Measurements from ENCODE around the gene C1QL1. TPM values are rescaled to one million over a fixed set of nuclear protein-coding genes. Genes with fewer than 3 reads are reported as not detected.

C1QL1 gene
- total RNA-seq, 1 experiment from 2014 or later = 8.6 TPM

- POLR2A ChIA-PET (ENCODE audit: low non-redundant PET) = no interaction called here
These were observed 11.4 kb upstream of the C1QL1 start for GRCh38 chr17:44979426-44979995.

GRCh38 chr17:44978807-44979206 is 10.7 kb upstream of the C1QL1 start:
- intact Hi-C loops (cut with micrococcal nuclease; ENCODE audit: unreplicated experiment) = no loop called here
- ChIA-PET POLR2A (ENCODE audit: low non-redundant PET) (no interaction called here), CTCF (no interaction called here)
- no peaks in the 10 kb centered on the region for H3K4me1 ChIP-seq (ENCODE audit: insufficient read depth, low read length, poor library complexity, severe bottlenecking)
- no peak overlapping the region for H3K27ac ChIP-seq (ENCODE audit: low read depth, low read length, poor library complexity, severe bottlenecking)
- H3K27me3 ChIP-seq (replicated peaks; ENCODE audit: insufficient read depth, low read depth, low read length, poor library complexity) = no peaks in the 10 kb centered on the region
- no peaks in the 10 kb centered on the region for H3K36me3 ChIP-seq (ENCODE audit: insufficient read depth, low read length, poor library complexity, severe bottlenecking)
- BruUV-seq (replicated peaks) = no TSS peak
- no peak for DNase-seq (ENCODE audit: low spot score)
- H3K9me3 ChIP-seq (ENCODE audit: low read depth, low read length, poor library complexity, severe bottlenecking) = no peaks in the 10 kb centered on the region
- no peak overlapping the region for H3K4me3 ChIP-seq (ENCODE audit: low read depth, low read length, poor library complexity, severe bottlenecking)
- TF ChIP-seq CTCF (conservative IDR thresholded peaks at IDR 0.05; ENCODE audit: low read depth, low read length) = no peak
- no peak for TF ChIP-seq EZH2 (IDR thresholded peaks at IDR 0.05; ENCODE audit: borderline replicate concordance, low read depth, low read length, poor library complexity, severe bottlenecking)

More at GRCh38 chr17:44979426-44979995, 11.4 kb upstream of the C1QL1 start:
- TF ChIP-seq CTCF (conservative IDR thresholded peaks at IDR 0.05; ENCODE audit: low read depth, low read length) (no peak), EZH2 (IDR thresholded peaks at IDR 0.05; ENCODE audit: borderline replicate concordance, low read depth, low read length, poor library complexity, severe bottlenecking) (no peak)
- intact Hi-C loops (cut with micrococcal nuclease; ENCODE audit: unreplicated experiment) = no loop called here
- Histone ChIP-seq H3K27ac (ENCODE audit: low read depth, low read length, poor library complexity, severe bottlenecking) (no peak overlapping the region), H3K27me3 (replicated peaks; ENCODE audit: insufficient read depth, low read depth, low read length, poor library complexity) (no peaks in the 10 kb centered on the region), H3K4me3 (ENCODE audit: low read depth, low read length, poor library complexity, severe bottlenecking) (no peak overlapping the region), H3K9me3 (ENCODE audit: low read depth, low read length, poor library complexity, severe bottlenecking) (no peaks in the 10 kb centered on the region), H3K4me1 (ENCODE audit: insufficient read depth, low read length, poor library complexity, severe bottlenecking) (no peaks in the 10 kb centered on the region), H3K36me3 (ENCODE audit: insufficient read depth, low read length, poor library complexity, severe bottlenecking) (no peaks in the 10 kb centered on the region)
- CTCF ChIA-PET = no interaction called here
- DNase-seq (ENCODE audit: low spot score) = no peak
- no TSS peak for BruUV-seq (replicated peaks)

GRCh38 chr17:44977814-44978550 is 9.9 kb upstream of the C1QL1 start:
- no peak for TF ChIP-seq EZH2 (IDR thresholded peaks at IDR 0.05; ENCODE audit: borderline replicate concordance, low read depth, low read length, poor library complexity, severe bottlenecking)
- TF ChIP-seq CTCF (conservative IDR thresholded peaks at IDR 0.05; ENCODE audit: low read depth, low read length) = no peak
- intact Hi-C loops (cut with micrococcal nuclease; ENCODE audit: unreplicated experiment) = no loop called here
- ChIA-PET CTCF (no interaction called here), POLR2A (ENCODE audit: low non-redundant PET) (no interaction called here)
- Histone ChIP-seq H3K36me3 (ENCODE audit: insufficient read depth, low read length, poor library complexity, severe bottlenecking) (no peaks in the 10 kb centered on the region), H3K27ac (ENCODE audit: low read depth, low read length, poor library complexity, severe bottlenecking) (no peak overlapping the region), H3K4me1 (ENCODE audit: insufficient read depth, low read length, poor library complexity, severe bottlenecking) (no peaks in the 10 kb centered on the region), H3K27me3 (replicated peaks; ENCODE audit: insufficient read depth, low read depth, low read length, poor library complexity) (no peaks in the 10 kb centered on the region), H3K9me3 (ENCODE audit: low read depth, low read length, poor library complexity, severe bottlenecking) (no peaks in the 10 kb centered on the region), H3K4me3 (ENCODE audit: low read depth, low read length, poor library complexity, severe bottlenecking) (no peak overlapping the region)
- BruUV-seq (replicated peaks) = no TSS peak
- no peak for DNase-seq (ENCODE audit: low spot score)

All from A673 (cell line).